Type B pancreatic cell (in vitro differentiated cells): ENCODE results near the gene PHLDA2. TPM values are rescaled to one million over a fixed set of nuclear protein-coding genes. Genes with fewer than 3 reads are reported as not detected.
"Not testable (repeated sequence)": the region's sequence is repeated elsewhere in the genome, so short reads cannot be mapped to it uniquely, and the experiment has no call there.

Experiments
- DNase-seq: peaks from one replicate; pipeline ENCODE4 v3.0.0; 2021; ENCODE audit warnings: mixed read lengths; ENCODE audit not compliant: unreplicated experiment; ENCODE audit errors: extremely low spot score
- H3K27ac Mint-ChIP-seq: 2 replicates; pipeline ENCODE4 v1.8.0; 2021; ENCODE audit warnings: mild to moderate bottlenecking, mixed read lengths
- H3K27me3 Mint-ChIP-seq: 2 replicates; pipeline ENCODE4 v1.8.0; 2021; ENCODE audit warnings: mixed read lengths
- H3K36me3 Mint-ChIP-seq: 2 replicates; pipeline ENCODE4 v1.8.0; 2021; ENCODE audit warnings: mixed read lengths
- H3K4me1 Mint-ChIP-seq: one replicate; pipeline ENCODE4 v1.8.0; 2021; ENCODE audit warnings: mixed read lengths; ENCODE audit not compliant: unreplicated experiment
- H3K4me3 Mint-ChIP-seq: 2 replicates; pipeline ENCODE4 v1.8.0; 2021; ENCODE audit warnings: mild to moderate bottlenecking, mixed read lengths
- H3K9me3 Mint-ChIP-seq: 2 replicates; pipeline ENCODE4 v1.8.0; 2021; ENCODE audit warnings: mixed read lengths
- CTCF ChIP-seq: fragments of 200-600 bp; sonication (generic); conservative IDR thresholded peaks from 2 replicates; pipeline ENCODE4 v1.5.0; 2021; ENCODE audit warnings: antibody characterized with exemption, mild to moderate bottlenecking
- total RNA-seq: library from RNA; stranded (reverse); gene quantifications from 2 replicates; pipeline ENCODE4 v1.2.1, GENCODE V29; 2021; ENCODE audit warnings: low replicate concordance

Gene PHLDA2
- total RNA-seq, 1 donor from 2014 or later: 3.7 TPM

GRCh38 chr11:2910401-2910955 lies 18.7 kb downstream of the PHLDA2 start:
- Mint-ChIP-seq H3K4me1 (peaks cover 5% of the 10 kb centered on the region), H3K27me3 (no peaks in the 10 kb centered on the region), H3K36me3 (no peaks in the 10 kb centered on the region), H3K27ac (peak overlapping the region; percentile 18), H3K9me3 (no peaks in the 10 kb centered on the region), H3K4me3 (no peak overlapping the region)
- no peak for TF ChIP-seq CTCF
- DNase-seq: no peak

GRCh38 chr11:2909133-2909902 lies 19.9 kb downstream of the PHLDA2 start:
- Mint-ChIP-seq H3K27me3 (no peaks in the 10 kb centered on the region), H3K4me1 (peaks cover 5% of the 10 kb centered on the region), H3K36me3 (peaks cover 4% of the 10 kb centered on the region), H3K9me3 (no peaks in the 10 kb centered on the region), H3K27ac (no peak overlapping the region), H3K4me3 (no peak overlapping the region)
- TF ChIP-seq CTCF: no peak
- no peak for DNase-seq

GRCh38 chr11:2908130-2908529 lies 21.1 kb downstream of the PHLDA2 start:
- DNase-seq: no peak
- TF ChIP-seq CTCF: no peak
- no peak overlapping the region for H3K4me3 Mint-ChIP-seq
- no peak overlapping the region for H3K27ac Mint-ChIP-seq
- no peaks in the 10 kb centered on the region for H3K27me3 Mint-ChIP-seq
- peaks cover 5% of the 10 kb centered on the region for H3K4me1 Mint-ChIP-seq
- H3K36me3 Mint-ChIP-seq: peaks cover 4% of the 10 kb centered on the region
- H3K9me3 Mint-ChIP-seq: no peaks in the 10 kb centered on the region

GRCh38 chr11:2905299-2905698 lies 23.9 kb downstream of the PHLDA2 start:
- H3K9me3 Mint-ChIP-seq, H3K27ac Mint-ChIP-seq, H3K4me3 Mint-ChIP-seq, H3K4me1 Mint-ChIP-seq, H3K27me3 Mint-ChIP-seq, DNase-seq, H3K36me3 Mint-ChIP-seq: not testable (repeated sequence)

GRCh38 chr11:2904153-2905052 lies 24.8 kb downstream of the PHLDA2 start:
- H3K36me3 Mint-ChIP-seq: peaks cover 4% of the 10 kb centered on the region
- peaks cover 10% of the 10 kb centered on the region for H3K4me1 Mint-ChIP-seq
- H3K27ac Mint-ChIP-seq: peak overlapping the region; percentile 72
- TF ChIP-seq CTCF: no peak
- no peaks in the 10 kb centered on the region for H3K9me3 Mint-ChIP-seq
- peak overlapping the region; percentile 77 for H3K4me3 Mint-ChIP-seq
- no peak for DNase-seq
- H3K27me3 Mint-ChIP-seq: no peaks in the 10 kb centered on the region

GRCh38 chr11:2903672-2904011 lies 25.6 kb downstream of the PHLDA2 start:
- H3K4me3 Mint-ChIP-seq: peak overlapping the region; percentile 77
- no peak for TF ChIP-seq CTCF
- peaks cover 3% of the 10 kb centered on the region for H3K27me3 Mint-ChIP-seq
- no peaks in the 10 kb centered on the region for H3K9me3 Mint-ChIP-seq
- no peak for DNase-seq
- peaks cover 4% of the 10 kb centered on the region for H3K36me3 Mint-ChIP-seq
- H3K4me1 Mint-ChIP-seq: peaks cover 14% of the 10 kb centered on the region
- H3K27ac Mint-ChIP-seq: peak overlapping the region; percentile 48
